ENCODE measurements around the gene DDX49. TPM values are rescaled to one million over a fixed set of nuclear protein-coding genes. Genes with fewer than 3 reads are reported as not detected.

The DDX49 gene
- total RNA-seq, 1 experiment from 2014 or later: 120 TPM

GRCh38 chr19:18948075-18948975 is 28.8 kb downstream of the DDX49 start:
- Histone ChIP-seq H2AFZ (ENCODE audit: low read length) (no peak overlapping the region), H3K4me1 (ENCODE audit: insufficient read depth, low read length) (peaks cover 6% of the 10 kb centered on the region), H3K27ac (ENCODE audit: low read length) (no peak overlapping the region), H3K27me3 (ENCODE audit: low read length) (no peaks in the 10 kb centered on the region), H3K79me2 (ENCODE audit: low read length) (no peaks in the 10 kb centered on the region), H3K9me3 (ENCODE audit: low read length) (no peaks in the 10 kb centered on the region), H3K4me2 (ENCODE audit: low read length) (no peak overlapping the region), H3K9ac (ENCODE audit: low read length) (no peak overlapping the region), H3K4me3 (ENCODE audit: low read length) (no peak overlapping the region), H3K9me2 (replicated peaks; ENCODE audit: low read length) (no peaks in the 10 kb centered on the region), H4K20me1 (ENCODE audit: low read length) (no peaks in the 10 kb centered on the region), H3F3A (ENCODE audit: low read length, unreplicated experiment) (no peaks in the 10 kb centered on the region), H3K36me3 (ENCODE audit: low read depth, low read length) (no peaks in the 10 kb centered on the region)
- DNase-seq: peak; percentile 0
- ChIA-PET POLR2A (ENCODE audit: unreplicated experiment) (no interaction called here), CTCF (no interaction called here)
- intact Hi-C loops (cut with micrococcal nuclease): no loop called here
- no peak for TF ChIP-seq CTCF (conservative IDR thresholded peaks at IDR 0.05; ENCODE audit: low read depth, low read length)
- no peak for TF ChIP-seq EZH2 (IDR thresholded peaks at IDR 0.05; ENCODE audit: low read length, unreplicated experiment)
- ATAC-seq: no peak
- BruUV-seq (replicated peaks): no TSS peak

DNA sequence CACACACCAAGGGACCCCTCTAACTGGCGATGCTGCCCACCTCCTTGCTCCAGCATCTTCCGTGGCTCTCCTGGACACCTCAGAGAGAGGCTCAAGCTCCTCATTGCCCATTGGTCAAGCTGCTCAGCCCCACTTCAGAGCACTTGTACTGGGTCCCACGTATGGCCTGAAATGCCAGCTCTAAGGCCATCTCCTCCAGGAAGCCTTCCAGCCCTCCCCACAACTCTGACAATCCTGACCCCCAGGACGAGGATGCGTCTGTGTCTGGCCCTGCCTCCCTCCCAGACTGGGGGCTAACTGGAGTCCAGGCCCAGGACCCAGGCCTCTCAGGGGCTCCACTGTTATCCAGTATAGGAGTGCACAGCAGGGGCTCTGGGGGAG is 29.5 kb downstream of the DDX49 start:
- no peak for TF ChIP-seq EZH2 (IDR thresholded peaks at IDR 0.05; ENCODE audit: low read length, unreplicated experiment)
- no peak for TF ChIP-seq EZH2phosphoT487 (IDR thresholded peaks at IDR 0.05; ENCODE audit: borderline replicate concordance, low read length)
- TF ChIP-seq CTCF (conservative IDR thresholded peaks at IDR 0.05; ENCODE audit: low read depth, low read length): no peak
- ATAC-seq: no peak
- H3K9me2 ChIP-seq (replicated peaks; ENCODE audit: low read length): no peaks in the 10 kb centered on the region
- H3K79me2 ChIP-seq (ENCODE audit: low read length): no peaks in the 10 kb centered on the region
- H3K36me3 ChIP-seq (ENCODE audit: low read depth, low read length): no peaks in the 10 kb centered on the region
- POLR2A ChIA-PET (ENCODE audit: unreplicated experiment): no interaction called here
- H3K4me2 ChIP-seq (ENCODE audit: low read length): no peak overlapping the region
- no peaks in the 10 kb centered on the region for H4K20me1 ChIP-seq (ENCODE audit: low read length)
- intact Hi-C loops (cut with micrococcal nuclease): no loop called here
- peaks cover 6% of the 10 kb centered on the region for H3K4me1 ChIP-seq (ENCODE audit: insufficient read depth, low read length)
- H3K4me3 ChIP-seq (ENCODE audit: low read length): no peak overlapping the region
- DNase-seq: peak; percentile 0
- H3K9me3 ChIP-seq (ENCODE audit: low read length): no peaks in the 10 kb centered on the region
- no peak overlapping the region for H3K27ac ChIP-seq (ENCODE audit: low read length)
- CTCF ChIA-PET: no interaction called here
- BruUV-seq (replicated peaks): no TSS peak
- H3K9ac ChIP-seq (ENCODE audit: low read length): no peak overlapping the region
- H3K27me3 ChIP-seq (ENCODE audit: low read length): no peaks in the 10 kb centered on the region
- H3F3A ChIP-seq (ENCODE audit: low read length, unreplicated experiment): no peaks in the 10 kb centered on the region
- no peak overlapping the region for H2AFZ ChIP-seq (ENCODE audit: low read length)

DNA sequence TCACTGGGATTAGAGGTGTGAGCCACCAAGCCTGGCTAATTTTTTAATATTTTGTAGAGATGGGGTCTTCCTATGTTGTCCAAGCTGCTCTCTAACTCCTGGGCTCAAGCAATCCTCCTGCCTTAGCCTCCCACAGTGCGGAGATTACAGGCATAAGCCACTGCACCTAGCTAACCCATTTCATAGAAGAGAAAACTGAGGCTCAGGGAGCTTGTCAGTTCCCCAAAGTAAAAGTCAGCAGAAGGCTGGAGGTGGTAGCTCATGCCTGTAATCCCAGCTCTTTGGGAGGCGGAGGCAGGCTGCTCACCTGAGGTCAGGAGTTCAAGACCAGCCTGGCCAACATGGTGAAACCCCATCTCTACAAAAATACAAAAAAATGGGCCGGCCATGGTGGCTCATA is 30.3 kb downstream of the DDX49 start:
- Histone ChIP-seq H3K4me2 (ENCODE audit: low read length) (no peak overlapping the region), H3K27me3 (ENCODE audit: low read length) (no peaks in the 10 kb centered on the region), H3K4me3 (ENCODE audit: low read length) (no peak overlapping the region), H3F3A (ENCODE audit: low read length, unreplicated experiment) (no peaks in the 10 kb centered on the region), H3K36me3 (ENCODE audit: low read depth, low read length) (no peaks in the 10 kb centered on the region), H4K20me1 (ENCODE audit: low read length) (no peaks in the 10 kb centered on the region), H3K9me2 (replicated peaks; ENCODE audit: low read length) (no peaks in the 10 kb centered on the region), H3K4me1 (ENCODE audit: insufficient read depth, low read length) (peaks cover 6% of the 10 kb centered on the region), H3K9ac (ENCODE audit: low read length) (no peak overlapping the region), H3K27ac (ENCODE audit: low read length) (no peak overlapping the region), H3K9me3 (ENCODE audit: low read length) (no peaks in the 10 kb centered on the region), H3K79me2 (ENCODE audit: low read length) (no peaks in the 10 kb centered on the region), H2AFZ (ENCODE audit: low read length) (no peak overlapping the region)
- intact Hi-C loops (cut with micrococcal nuclease): no loop called here
- ChIA-PET CTCF (interaction anchor here (0.6 kb wide), 1 partner anchor 19 kb away, joined by 4 read pairs; no protein-coding TSS in a partner anchor), POLR2A (ENCODE audit: unreplicated experiment) (no interaction called here)
- ATAC-seq (no peak), DNase-seq (no peak)
- no TSS peak for BruUV-seq (replicated peaks)
- TF ChIP-seq EZH2 (IDR thresholded peaks at IDR 0.05; ENCODE audit: low read length, unreplicated experiment): no peak
- no peak for TF ChIP-seq CTCF (conservative IDR thresholded peaks at IDR 0.05; ENCODE audit: low read depth, low read length)
- no peak for TF ChIP-seq EZH2phosphoT487 (IDR thresholded peaks at IDR 0.05; ENCODE audit: borderline replicate concordance, low read length)
